K562 (cell line): ENCODE measurements around the gene ERMARD. TPM values are rescaled to one million over a fixed set of nuclear protein-coding genes. Genes with fewer than 3 reads are reported as not detected.

ENCODE experiments used
- ERF ChIP-seq: fragments of 450-650 bp; formaldehyde crosslinking; IDR thresholded peaks from 2 replicates; pipeline ENCODE4 v1.4.0; 2020; ENCODE audit warnings: mild to moderate bottlenecking, mixed read lengths
- FUS ChIP-seq: fragments of 200-400 bp; formaldehyde crosslinking; optimal IDR thresholded peaks from 2 replicates; pipeline ENCODE3; 2017; ENCODE audit warnings: low read depth, low read length
- PRMT5 ChIP-seq: sonication (generic); formaldehyde crosslinking; IDR thresholded peaks from 2 replicates; pipeline ENCODE4 v1.5.0; 2020; ENCODE audit warnings: missing genetic modification reagents
- RB1 ChIP-seq: fragments of 450-650 bp; IDR thresholded peaks from 2 replicates; pipeline ENCODE4 v1.6.1; 2017; ENCODE audit warnings: low read depth, mild to moderate bottlenecking
- RBM22 ChIP-seq: fragments of 200-400 bp; formaldehyde crosslinking; IDR thresholded peaks from 2 replicates; pipeline ENCODE4 v1.6.1; 2018; ENCODE audit warnings: low read length, low read depth; ENCODE audit not compliant: poor library complexity, severe bottlenecking
- REST ChIP-seq, 2 experiments: fragments of 450-650 bp; formaldehyde crosslinking in 1 of 2; IDR thresholded peaks; 2 replicates each; pipeline versions ENCODE4 v1.4.0 to v1.6.1; 2014 to 2020; ENCODE audit warnings: mild to moderate bottlenecking in 2 of 2, borderline replicate concordance in 1 of 2, low read depth in 1 of 2
- TAF1 ChIP-seq: IDR thresholded peaks from 2 replicates; pipeline ENCODE4 v1.6.1; 2011; ENCODE audit warnings: mild to moderate bottlenecking, low read length, moderate library complexity; ENCODE audit not compliant: insufficient read depth, control insufficient read depth, severe bottlenecking; ENCODE audit errors: extremely low read depth
- U2AF1 ChIP-seq: fragments of 200-400 bp; formaldehyde crosslinking; optimal IDR thresholded peaks from 2 replicates; pipeline ENCODE3; 2017; ENCODE audit warnings: mild to moderate bottlenecking, low read depth, low read length, moderate library complexity
- YY1 ChIP-seq, 3 experiments: IDR thresholded peaks; 2 replicates each; pipeline ENCODE4 v1.6.1; 2011; ENCODE audit warnings: low read length in 2 of 3, mild to moderate bottlenecking in 2 of 3, moderate library complexity in 2 of 3, borderline replicate concordance in 1 of 3, control low read depth in 1 of 3, low read depth in 1 of 3; ENCODE audit not compliant: insufficient read depth in 3 of 3, insufficient replicate concordance in 2 of 3, control insufficient read depth in 1 of 3, insufficient read length in 1 of 3; ENCODE audit errors: extremely low read depth in 1 of 3
- polyA plus RNA-seq, 8 experiments: library from polyadenylated mRNA; depleted of rRNA in 4 of 8; stranded (reverse) in 5 of 8; unstranded in 3 of 8; fragments of >200 nt; fragmentation: Nextera tagmentation in 2 of 8; fragmentation: Illumina TruSeq in 1 of 8; extraction: Ambion mirVana in 2 of 8; extraction: Trizol in 1 of 8; gene quantifications; 2 replicates each; pipeline versions ENCODE4 v1.2.1 to v1.2.3, GENCODE V29; 2011 to 2014; ENCODE audit warnings: inconsistent platforms in 1 of 8, missing spikeins in 1 of 8
- total RNA-seq, 7 experiments: library from RNA; depleted of rRNA in 6 of 7; stranded (reverse); fragments of >200 nt in 6 of 7; fragmentation: Illumina TruSeq in 2 of 7; extraction: Trizol in 2 of 7; gene quantifications; 2 replicates each; pipeline versions ENCODE4 v1.2.1 to v1.2.3, GENCODE V29; 2011 to 2021; ENCODE audit warnings: low replicate concordance in 1 of 7
- TF ChIP-seq, protein P1 (sequence below): sonication (generic); formaldehyde crosslinking; IDR thresholded peaks from 2 replicates; pipeline ENCODE4 v1.8.0; 2022; ENCODE audit warnings: mild to moderate bottlenecking, missing genetic modification reagents
- TF ChIP-seq, protein P2 (sequence below), 2 experiments: fragments of 200-800 bp in 1 of 2; sonication (Bioruptor generic) in 1 of 2; sonication (generic) in 1 of 2; formaldehyde crosslinking in 1 of 2; IDR thresholded peaks in 1 of 2; conservative IDR thresholded peaks in 1 of 2; 2 replicates each; pipeline versions ENCODE4 v1.5.0 to v1.6.1; 2016 to 2020; ENCODE audit warnings: missing compliant biosample characterization in 1 of 2, missing genetic modification characterization in 1 of 2, missing genetic modification reagents in 1 of 2
- TF ChIP-seq, protein P3 (sequence below): IDR thresholded peaks from 2 replicates; pipeline ENCODE4 v1.6.1; 2011; ENCODE audit warnings: borderline replicate concordance, low read depth, mild to moderate bottlenecking, moderate library complexity, low read length; ENCODE audit not compliant: insufficient read depth, poor library complexity, severe bottlenecking

ERMARD gene
- total and polyA plus RNA-seq, 9 of the 15 experiments (the other 6 are each of a cell fraction or from before 2014, with no cell fraction given) = 14.5 to 68.6 (median 27.7) TPM

- TF ChIP-seq REST (IDR thresholded peaks at IDR 0.05; ENCODE audit: borderline replicate concordance) (no peak), REST (CRISPR knock-in tag; IDR thresholded peaks at IDR 0.05; ENCODE audit: low read depth) (peak; percentile 69; the same call in 1 of the 2 replicates), U2AF1 (peak; percentile 1), RB1 (peak; percentile 89), RBM22 (peak; percentile 2), TAF1 (peak; percentile 7), FUS (no peak), PRMT5 (CRISPR knock-in tag) (no peak), ERF (CRISPR knock-in tag) (peak; percentile 56; the same call in 1 of the 2 replicates), YY1 (IDR thresholded peaks at IDR 0.05; ENCODE audit: borderline replicate concordance in 1 of 3, control insufficient read depth in 1 of 3, extremely low read depth in 1 of 3, insufficient read depth in 3 of 3, insufficient read length in 1 of 3, insufficient replicate concordance in 2 of 3, low read depth in 1 of 3, low read length in 2 of 3) (peak; percentile 26 to 86 (median 70))
- TF ChIP-seq, protein P1, sequence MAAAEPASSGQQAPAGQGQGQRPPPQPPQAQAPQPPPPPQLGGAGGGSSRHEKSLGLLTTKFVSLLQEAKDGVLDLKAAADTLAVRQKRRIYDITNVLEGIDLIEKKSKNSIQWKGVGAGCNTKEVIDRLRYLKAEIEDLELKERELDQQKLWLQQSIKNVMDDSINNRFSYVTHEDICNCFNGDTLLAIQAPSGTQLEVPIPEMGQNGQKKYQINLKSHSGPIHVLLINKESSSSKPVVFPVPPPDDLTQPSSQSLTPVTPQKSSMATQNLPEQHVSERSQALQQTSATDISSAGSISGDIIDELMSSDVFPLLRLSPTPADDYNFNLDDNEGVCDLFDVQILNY (CRISPR knock-in tag) = no peak
- TF ChIP-seq, protein P2, sequence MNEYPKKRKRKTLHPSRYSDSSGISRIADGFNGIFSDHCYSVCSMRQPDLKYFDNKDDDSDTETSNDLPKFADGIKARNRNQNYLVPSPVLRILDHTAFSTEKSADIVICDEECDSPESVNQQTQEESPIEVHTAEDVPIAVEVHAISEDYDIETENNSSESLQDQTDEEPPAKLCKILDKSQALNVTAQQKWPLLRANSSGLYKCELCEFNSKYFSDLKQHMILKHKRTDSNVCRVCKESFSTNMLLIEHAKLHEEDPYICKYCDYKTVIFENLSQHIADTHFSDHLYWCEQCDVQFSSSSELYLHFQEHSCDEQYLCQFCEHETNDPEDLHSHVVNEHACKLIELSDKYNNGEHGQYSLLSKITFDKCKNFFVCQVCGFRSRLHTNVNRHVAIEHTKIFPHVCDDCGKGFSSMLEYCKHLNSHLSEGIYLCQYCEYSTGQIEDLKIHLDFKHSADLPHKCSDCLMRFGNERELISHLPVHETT (CRISPR knock-in tag; conservative IDR thresholded peaks at IDR 0.05 in 1 of 2, IDR thresholded peaks at IDR 0.05 in 1 of 2) = peak in 1 of 2 experiments; percentile 85; a peak in 1 of 4 replicates
- TF ChIP-seq, protein P3, sequence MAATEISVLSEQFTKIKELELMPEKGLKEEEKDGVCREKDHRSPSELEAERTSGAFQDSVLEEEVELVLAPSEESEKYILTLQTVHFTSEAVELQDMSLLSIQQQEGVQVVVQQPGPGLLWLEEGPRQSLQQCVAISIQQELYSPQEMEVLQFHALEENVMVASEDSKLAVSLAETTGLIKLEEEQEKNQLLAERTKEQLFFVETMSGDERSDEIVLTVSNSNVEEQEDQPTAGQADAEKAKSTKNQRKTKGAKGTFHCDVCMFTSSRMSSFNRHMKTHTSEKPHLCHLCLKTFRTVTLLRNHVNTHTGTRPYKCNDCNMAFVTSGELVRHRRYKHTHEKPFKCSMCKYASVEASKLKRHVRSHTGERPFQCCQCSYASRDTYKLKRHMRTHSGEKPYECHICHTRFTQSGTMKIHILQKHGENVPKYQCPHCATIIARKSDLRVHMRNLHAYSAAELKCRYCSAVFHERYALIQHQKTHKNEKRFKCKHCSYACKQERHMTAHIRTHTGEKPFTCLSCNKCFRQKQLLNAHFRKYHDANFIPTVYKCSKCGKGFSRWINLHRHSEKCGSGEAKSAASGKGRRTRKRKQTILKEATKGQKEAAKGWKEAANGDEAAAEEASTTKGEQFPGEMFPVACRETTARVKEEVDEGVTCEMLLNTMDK = peak; percentile 24
These were observed 27.4 kb upstream of the ERMARD start (continued) for GRCh38 chr6:169723991-169724493.
